Tibial nerve (tissue), 4 donors: Measurements from ENCODE around the gene TMEM72.
A peak's percentile ranks its signal among the peaks of the same experiment; 100 is the strongest.

Experiments
- CTCF ChIP-seq, 5 experiments: fragments of 200-600 bp in 3 of 5; fragments of 450-650 bp in 2 of 5; sonication (generic) in 3 of 5; IDR thresholded peaks; one replicate each; pipeline ENCODE4 v1.5.1; 2016 to 2019; ENCODE audit warnings: antibody characterized with exemption in 5 of 5, mild to moderate bottlenecking in 3 of 5, moderate library complexity in 2 of 5
- EP300 ChIP-seq, 2 donors: sonication (generic); formaldehyde crosslinking; IDR thresholded peaks; one replicate each; pipeline ENCODE4 v1.6.1; 2017; ENCODE audit warnings: antibody characterized with exemption in 2 of 2, mild to moderate bottlenecking in 1 of 2
- POLR2A ChIP-seq, 2 donors: fragments of 450-650 bp; IDR thresholded peaks; one replicate each; pipeline ENCODE4 v1.6.1; 2017; ENCODE audit warnings: antibody characterized with exemption in 2 of 2, mild to moderate bottlenecking in 2 of 2, moderate library complexity in 2 of 2

DNA sequence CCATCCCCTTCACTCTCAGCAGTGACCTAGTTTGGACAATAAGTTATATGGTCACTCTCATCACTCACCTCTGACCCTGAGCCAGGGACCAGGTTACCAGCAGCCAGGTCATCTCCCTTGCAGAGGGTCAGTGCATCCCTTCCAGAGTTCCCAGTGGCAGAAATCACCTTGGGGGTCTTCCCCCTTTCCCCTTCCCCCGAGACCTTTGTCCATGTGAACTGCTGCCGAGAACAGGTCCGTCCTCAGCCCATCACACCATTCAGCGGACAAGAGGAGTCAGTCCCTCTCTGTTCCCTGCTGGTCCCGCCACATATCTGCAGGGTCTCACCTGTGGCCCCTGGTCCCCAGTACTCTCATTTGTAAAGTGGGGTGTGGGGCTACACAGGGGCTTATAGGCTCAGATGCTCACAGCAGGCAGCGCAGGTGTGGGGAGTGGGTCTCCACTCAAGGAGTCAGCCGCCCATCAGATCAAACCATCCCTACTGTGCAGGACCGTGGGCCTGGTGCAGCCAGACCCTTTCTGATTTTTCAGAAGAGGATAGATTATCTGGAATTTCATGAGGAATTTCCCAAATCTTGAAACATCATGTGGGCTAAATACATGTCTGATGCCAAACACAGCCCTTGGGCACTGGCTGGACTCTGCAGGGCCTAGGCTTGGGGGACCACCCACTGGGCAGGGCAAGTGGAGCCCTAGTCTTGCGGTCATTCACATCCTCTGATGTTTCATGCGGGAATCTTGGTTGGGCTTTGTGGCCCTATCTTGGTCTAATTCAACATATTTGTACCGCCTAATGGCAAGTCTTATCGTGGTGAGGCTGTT, 61.0 kb downstream of the TMEM72 start:
- TF ChIP-seq CTCF (IDR thresholded peaks at IDR 0.05) (no peak), POLR2A (IDR thresholded peaks at IDR 0.05) (no peak), EP300 (IDR thresholded peaks at IDR 0.05) (peak in 1 of 2 donors; percentile 5)
